HG02884 (cell line): ENCODE data around the gene CAMK2D.

Experiments used
- ATAC-seq: cut with Tn5 transposase; IDR thresholded peaks from one replicate; pipeline ENCODE4 v1.9.1; 2021; ENCODE audit warnings: mild to moderate bottlenecking, moderate library complexity; ENCODE audit not compliant: unreplicated experiment

Gene CAMK2D

GRCh38 chr4:113644398-113644797 lies 117.1 kb downstream of the CAMK2D start:
- ATAC-seq = no peak

- ATAC-seq = no peak
Observed at GRCh38 chr4:113643505-113643904, 118.0 kb downstream of the CAMK2D start.

GRCh38 chr4:113641025-113641431 lies 120.5 kb downstream of the CAMK2D start:
- ATAC-seq = peak; percentile 40

GRCh38 chr4:113639326-113639725 lies 122.2 kb downstream of the CAMK2D start:
- no peak for ATAC-seq

GRCh38 chr4:113638562-113638832 lies 123.0 kb downstream of the CAMK2D start:
- ATAC-seq = no peak

GRCh38 chr4:113637823-113638561 lies 123.5 kb downstream of the CAMK2D start:
- ATAC-seq = no peak

- ATAC-seq = no peak
Observed at GRCh38 chr4:113637363-113637762, 124.2 kb downstream of the CAMK2D start.

GRCh38 chr4:113636877-113637276 lies 124.7 kb downstream of the CAMK2D start:
- ATAC-seq = peak; percentile 23

- peak; percentile 64 for ATAC-seq
Observed at GRCh38 chr4:113636438-113636818, 125.1 kb downstream of the CAMK2D start.

GRCh38 chr4:113635739-113636437 lies 125.7 kb downstream of the CAMK2D start:
- ATAC-seq = no peak

- no peak for ATAC-seq
Observed at GRCh38 chr4:113634081-113634969, 127.2 kb downstream of the CAMK2D start.

- no peak for ATAC-seq
Observed at GRCh38 chr4:113633467-113633866, 128.1 kb downstream of the CAMK2D start.

- ATAC-seq = no peak
Observed at GRCh38 chr4:113628711-113629110, 132.8 kb downstream of the CAMK2D start.

GRCh38 chr4:113627321-113627720 lies 134.2 kb downstream of the CAMK2D start:
- ATAC-seq = no peak

- no peak for ATAC-seq
Observed at GRCh38 chr4:113625902-113626301, 135.6 kb downstream of the CAMK2D start.

GRCh38 chr4:113623274-113623894 lies 138.2 kb downstream of the CAMK2D start:
- ATAC-seq = no peak

GRCh38 chr4:113621633-113622032 lies 139.9 kb downstream of the CAMK2D start:
- no peak for ATAC-seq

- no peak for ATAC-seq
Observed at GRCh38 chr4:113620032-113620431, 141.5 kb downstream of the CAMK2D start.

- no peak for ATAC-seq
Observed at GRCh38 chr4:113619526-113619925, 142.0 kb downstream of the CAMK2D start.

GRCh38 chr4:113618205-113618604 lies 143.3 kb downstream of the CAMK2D start:
- ATAC-seq = no peak

- no peak for ATAC-seq
Observed at GRCh38 chr4:113617195-113617594, 144.3 kb downstream of the CAMK2D start.
